WTC11 (cell line): ENCODE results near the gene UMODL1. TPM values are rescaled to one million over a fixed set of nuclear protein-coding genes. Genes with fewer than 3 reads are reported as not detected.

Experiments used
- ATAC-seq: fragments of 200-7000 bp; cut with Tn5 transposase; 2 replicates; pipeline ENCODE4 v1.10.0; 2021; ENCODE audit warnings: mild to moderate bottlenecking, moderate library complexity
- CTCF ChIA-PET: fragments of 300-600 bp; sonication (Branson Sonifier 250); formaldehyde crosslinking; loops from one replicate; lab custom pipeline; 2021; ENCODE audit warnings: antibody characterized with exemption; lab: Charles Lee
- POLR2A ChIA-PET: fragments of 350-600 bp; sonication (Branson Sonifier 250); formaldehyde crosslinking; loops from one replicate; lab custom pipeline; 2021; ENCODE audit warnings: antibody characterized with exemption; lab: Charles Lee
- DNase-seq: peaks from one replicate; pipeline ENCODE4 v3.0.0; 2021; ENCODE audit warnings: low spot score
- H3K27ac Mint-ChIP-seq: 2 replicates; pipeline ENCODE4 v1.8.0; 2021; ENCODE audit warnings: mixed read lengths
- H3K27me3 Mint-ChIP-seq: 2 replicates; pipeline ENCODE4 v1.8.0; 2021; ENCODE audit warnings: low read depth, mild to moderate bottlenecking, moderate library complexity, mixed read lengths
- H3K36me3 Mint-ChIP-seq: 2 replicates; pipeline ENCODE4 v1.8.0; 2021; ENCODE audit warnings: mixed read lengths
- H3K4me1 Mint-ChIP-seq: 2 replicates; pipeline ENCODE4 v1.8.0; 2022; ENCODE audit warnings: mixed read lengths
- H3K4me3 Mint-ChIP-seq: 2 replicates; pipeline ENCODE4 v1.8.0; 2021; ENCODE audit warnings: mild to moderate bottlenecking, moderate library complexity, mixed read lengths
- H3K9me3 Mint-ChIP-seq: 2 replicates; pipeline ENCODE4 v1.8.0; 2021; ENCODE audit warnings: mixed read lengths
- CBFB ChIP-seq: sonication (generic); formaldehyde crosslinking; IDR thresholded peaks from 2 replicates; pipeline ENCODE4 v1.8.1; 2022; ENCODE audit warnings: mild to moderate bottlenecking, low read depth, missing genetic modification reagents
- CREB1 ChIP-seq: sonication (generic); formaldehyde crosslinking; IDR thresholded peaks from 2 replicates; pipeline ENCODE4 v1.8.0; 2023; ENCODE audit warnings: mild to moderate bottlenecking, missing genetic modification reagents
- ESRRA ChIP-seq: sonication (generic); formaldehyde crosslinking; IDR thresholded peaks from 2 replicates; pipeline ENCODE4 v1.8.1; 2022; ENCODE audit warnings: mild to moderate bottlenecking, missing genetic modification reagents, borderline replicate concordance
- ETV6 ChIP-seq: sonication (generic); formaldehyde crosslinking; IDR thresholded peaks from 2 replicates; pipeline ENCODE4 v1.8.1; 2022; ENCODE audit warnings: mild to moderate bottlenecking, missing genetic modification reagents
- GABPB1 ChIP-seq: sonication (generic); formaldehyde crosslinking; IDR thresholded peaks from 2 replicates; pipeline ENCODE4 v1.8.1; 2023; ENCODE audit warnings: mild to moderate bottlenecking, missing genetic modification reagents
- GRHL2 ChIP-seq: fragments of 250-450 bp; sonication (Bioruptor Pico); IDR thresholded peaks from 2 replicates; pipeline ENCODE4 v1.8.0; 2022; ENCODE audit warnings: mild to moderate bottlenecking, moderate library complexity; ENCODE audit not compliant: insufficient replicate concordance, severe bottlenecking
- GTF2I ChIP-seq: fragments of 250-450 bp; sonication (Bioruptor Pico); conservative IDR thresholded peaks from 2 replicates; pipeline ENCODE4 v1.4.0; 2021; ENCODE audit warnings: mild to moderate bottlenecking
- IRF2 ChIP-seq: sonication (generic); formaldehyde crosslinking; IDR thresholded peaks from 2 replicates; pipeline ENCODE4 v1.8.0; 2022; ENCODE audit warnings: low read depth, missing genetic modification reagents, borderline replicate concordance
- MXD4 ChIP-seq: fragments of 250-450 bp; sonication (Bioruptor Pico); IDR thresholded peaks from 2 replicates; pipeline ENCODE4 v1.8.0; 2021; ENCODE audit warnings: mild to moderate bottlenecking, moderate library complexity, borderline replicate concordance
- NFE2L1 ChIP-seq: sonication (generic); formaldehyde crosslinking; IDR thresholded peaks from 2 replicates; pipeline ENCODE4 v1.8.1; 2023; ENCODE audit warnings: missing genetic modification reagents
- PRRX2 ChIP-seq: fragments of 250-450 bp; sonication (Bioruptor Pico); IDR thresholded peaks from 2 replicates; pipeline ENCODE4 v1.8.0; 2021; ENCODE audit warnings: mild to moderate bottlenecking
- RELA ChIP-seq: sonication (generic); formaldehyde crosslinking; IDR thresholded peaks from 2 replicates; pipeline ENCODE4 v1.8.1; 2022; ENCODE audit warnings: missing genetic modification reagents, mild to moderate bottlenecking, borderline replicate concordance
- SMAD4 ChIP-seq: sonication (generic); formaldehyde crosslinking; IDR thresholded peaks from 2 replicates; pipeline ENCODE4 v1.8.0; 2022; ENCODE audit warnings: mild to moderate bottlenecking, missing genetic modification reagents
- TEAD4 ChIP-seq: sonication (generic); formaldehyde crosslinking; IDR thresholded peaks from 2 replicates; pipeline ENCODE4 v1.8.0; 2022; ENCODE audit warnings: mild to moderate bottlenecking, missing genetic modification reagents
- TP53 ChIP-seq: sonication (generic); formaldehyde crosslinking; IDR thresholded peaks from 2 replicates; pipeline ENCODE4 v1.8.1; 2023; ENCODE audit warnings: mild to moderate bottlenecking, missing genetic modification reagents
- ZNF232 ChIP-seq: sonication (generic); formaldehyde crosslinking; IDR thresholded peaks from 2 replicates; pipeline ENCODE4 v1.8.0; 2022; ENCODE audit warnings: mild to moderate bottlenecking, missing genetic modification reagents
- ZNF317 ChIP-seq: sonication (generic); formaldehyde crosslinking; IDR thresholded peaks from 2 replicates; pipeline ENCODE4 v1.8.1; 2023; ENCODE audit warnings: low read depth, mild to moderate bottlenecking, moderate library complexity, missing genetic modification reagents, borderline replicate concordance
- total RNA-seq: library from RNA; stranded (reverse); gene quantifications from 3 replicates; pipeline ENCODE4 v1.2.3, GENCODE V29; 2021
- TF ChIP-seq, protein P1 (sequence below): sonication (generic); formaldehyde crosslinking; IDR thresholded peaks from 2 replicates; pipeline ENCODE4 v1.8.1; 2023; ENCODE audit warnings: mild to moderate bottlenecking, missing genetic modification reagents
- TF ChIP-seq, protein P2 (sequence below): sonication (generic); formaldehyde crosslinking; IDR thresholded peaks from 2 replicates; pipeline ENCODE4 v1.8.1; 2023; ENCODE audit warnings: mild to moderate bottlenecking, missing genetic modification reagents, moderate library complexity
- TF ChIP-seq, protein P3 (sequence below): sonication (generic); formaldehyde crosslinking; IDR thresholded peaks from 2 replicates; pipeline ENCODE4 v1.8.0; 2022; ENCODE audit warnings: mild to moderate bottlenecking, missing genetic modification reagents
- TF ChIP-seq, protein P4 (sequence below): sonication (generic); formaldehyde crosslinking; IDR thresholded peaks from 2 replicates; pipeline ENCODE4 v1.8.1; 2022; ENCODE audit warnings: low read depth, missing genetic modification reagents, borderline replicate concordance
- TF ChIP-seq, protein P5 (sequence below): sonication (generic); formaldehyde crosslinking; IDR thresholded peaks from 2 replicates; pipeline ENCODE4 v1.8.1; 2022; ENCODE audit warnings: low read depth, mild to moderate bottlenecking, moderate library complexity, missing genetic modification reagents, borderline replicate concordance
- TF ChIP-seq, protein P6 (sequence below): fragments of 250-450 bp; sonication (Bioruptor Pico); IDR thresholded peaks from 2 replicates; pipeline ENCODE4 v1.9.0; 2021; ENCODE audit warnings: moderate library complexity, mild to moderate bottlenecking, inconsistent platforms, borderline replicate concordance
- TF ChIP-seq, protein P7 (sequence below): sonication (generic); formaldehyde crosslinking; IDR thresholded peaks from 2 replicates; pipeline ENCODE4 v1.8.1; 2022; ENCODE audit warnings: mild to moderate bottlenecking, moderate library complexity, missing genetic modification reagents
- TF ChIP-seq, protein P8 (sequence below): sonication (generic); formaldehyde crosslinking; IDR thresholded peaks from 2 replicates; pipeline ENCODE4 v1.8.1; 2023; ENCODE audit warnings: mild to moderate bottlenecking, missing genetic modification reagents

UMODL1 gene
- total RNA-seq, 1 experiment from 2014 or later = not detected

DNA sequence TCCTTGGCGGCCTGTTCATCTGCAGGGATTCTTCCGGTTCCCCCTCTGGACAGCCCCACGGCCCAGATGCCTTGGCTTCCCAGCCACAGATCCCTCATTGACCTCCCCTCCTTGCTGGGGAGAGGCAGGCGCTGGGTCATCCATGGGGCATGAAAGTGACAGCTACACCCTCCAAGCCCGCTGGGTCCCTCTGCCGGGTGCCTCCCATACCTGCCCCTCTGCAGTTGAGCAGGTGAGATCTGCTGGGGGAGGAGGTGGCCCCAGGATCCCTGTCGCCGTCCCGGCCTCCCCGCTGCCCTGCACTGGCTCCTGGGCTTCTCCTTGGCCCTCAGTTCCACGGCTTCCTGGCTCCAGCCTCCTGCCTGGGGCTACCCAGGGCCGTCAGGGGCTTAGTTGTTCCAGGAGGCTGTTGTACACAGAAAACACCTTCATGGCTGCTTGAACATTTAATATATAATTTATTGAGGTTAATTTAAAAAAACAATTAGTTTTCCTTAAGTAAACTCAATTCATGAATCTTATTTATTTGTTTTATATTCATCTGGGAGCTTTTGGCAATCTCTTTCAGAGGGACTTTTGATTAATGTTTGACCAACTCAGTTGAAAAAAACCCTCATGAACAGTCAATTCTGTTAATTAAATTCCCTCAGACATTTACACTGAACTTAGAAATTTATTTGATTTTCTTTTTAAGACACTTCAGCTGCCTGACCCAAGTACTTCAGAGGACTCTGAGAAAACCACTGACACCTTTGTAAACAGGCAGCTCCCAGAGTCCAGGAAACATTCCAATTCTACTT lies 80.2 kb downstream of the UMODL1 start:
- ChIA-PET POLR2A (no interaction called here), CTCF (interaction anchor here (1.3 to 1.6 kb wide), 2 partner anchors 107 to 108 kb away, joined by 6 to 7 read pairs; no protein-coding TSS in a partner anchor)
- H3K9me3 Mint-ChIP-seq = no peaks in the 10 kb centered on the region
- TF ChIP-seq, protein P1, sequence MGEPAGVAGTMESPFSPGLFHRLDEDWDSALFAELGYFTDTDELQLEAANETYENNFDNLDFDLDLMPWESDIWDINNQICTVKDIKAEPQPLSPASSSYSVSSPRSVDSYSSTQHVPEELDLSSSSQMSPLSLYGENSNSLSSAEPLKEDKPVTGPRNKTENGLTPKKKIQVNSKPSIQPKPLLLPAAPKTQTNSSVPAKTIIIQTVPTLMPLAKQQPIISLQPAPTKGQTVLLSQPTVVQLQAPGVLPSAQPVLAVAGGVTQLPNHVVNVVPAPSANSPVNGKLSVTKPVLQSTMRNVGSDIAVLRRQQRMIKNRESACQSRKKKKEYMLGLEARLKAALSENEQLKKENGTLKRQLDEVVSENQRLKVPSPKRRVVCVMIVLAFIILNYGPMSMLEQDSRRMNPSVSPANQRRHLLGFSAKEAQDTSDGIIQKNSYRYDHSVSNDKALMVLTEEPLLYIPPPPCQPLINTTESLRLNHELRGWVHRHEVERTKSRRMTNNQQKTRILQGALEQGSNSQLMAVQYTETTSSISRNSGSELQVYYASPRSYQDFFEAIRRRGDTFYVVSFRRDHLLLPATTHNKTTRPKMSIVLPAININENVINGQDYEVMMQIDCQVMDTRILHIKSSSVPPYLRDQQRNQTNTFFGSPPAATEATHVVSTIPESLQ (CRISPR knock-in tag) = no peak
- no peak for TF ChIP-seq NFE2L1 (CRISPR knock-in tag)
- TF ChIP-seq, protein P2, sequence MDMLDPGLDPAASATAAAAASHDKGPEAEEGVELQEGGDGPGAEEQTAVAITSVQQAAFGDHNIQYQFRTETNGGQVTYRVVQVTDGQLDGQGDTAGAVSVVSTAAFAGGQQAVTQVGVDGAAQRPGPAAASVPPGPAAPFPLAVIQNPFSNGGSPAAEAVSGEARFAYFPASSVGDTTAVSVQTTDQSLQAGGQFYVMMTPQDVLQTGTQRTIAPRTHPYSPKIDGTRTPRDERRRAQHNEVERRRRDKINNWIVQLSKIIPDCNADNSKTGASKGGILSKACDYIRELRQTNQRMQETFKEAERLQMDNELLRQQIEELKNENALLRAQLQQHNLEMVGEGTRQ (CRISPR knock-in tag) = no peak
- TF ChIP-seq ESRRA = no peak
- TF ChIP-seq, protein P3, sequence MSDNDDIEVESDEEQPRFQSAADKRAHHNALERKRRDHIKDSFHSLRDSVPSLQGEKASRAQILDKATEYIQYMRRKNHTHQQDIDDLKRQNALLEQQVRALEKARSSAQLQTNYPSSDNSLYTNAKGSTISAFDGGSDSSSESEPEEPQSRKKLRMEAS (CRISPR knock-in tag) = no peak
- TF ChIP-seq GRHL2 (CRISPR knock-in tag) = no peak
- TF ChIP-seq RELA (CRISPR knock-in tag) = no peak
- TF ChIP-seq TP53 (CRISPR knock-in tag) = no peak
- no peak for TF ChIP-seq ZNF317
- no peak for TF ChIP-seq PRRX2 (CRISPR knock-in tag)
- TF ChIP-seq, protein P4, sequence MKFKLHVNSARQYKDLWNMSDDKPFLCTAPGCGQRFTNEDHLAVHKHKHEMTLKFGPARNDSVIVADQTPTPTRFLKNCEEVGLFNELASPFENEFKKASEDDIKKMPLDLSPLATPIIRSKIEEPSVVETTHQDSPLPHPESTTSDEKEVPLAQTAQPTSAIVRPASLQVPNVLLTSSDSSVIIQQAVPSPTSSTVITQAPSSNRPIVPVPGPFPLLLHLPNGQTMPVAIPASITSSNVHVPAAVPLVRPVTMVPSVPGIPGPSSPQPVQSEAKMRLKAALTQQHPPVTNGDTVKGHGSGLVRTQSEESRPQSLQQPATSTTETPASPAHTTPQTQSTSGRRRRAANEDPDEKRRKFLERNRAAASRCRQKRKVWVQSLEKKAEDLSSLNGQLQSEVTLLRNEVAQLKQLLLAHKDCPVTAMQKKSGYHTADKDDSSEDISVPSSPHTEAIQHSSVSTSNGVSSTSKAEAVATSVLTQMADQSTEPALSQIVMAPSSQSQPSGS (CRISPR knock-in tag) = no peak
- no peak for TF ChIP-seq IRF2 (CRISPR knock-in tag)
- TF ChIP-seq, protein P5, sequence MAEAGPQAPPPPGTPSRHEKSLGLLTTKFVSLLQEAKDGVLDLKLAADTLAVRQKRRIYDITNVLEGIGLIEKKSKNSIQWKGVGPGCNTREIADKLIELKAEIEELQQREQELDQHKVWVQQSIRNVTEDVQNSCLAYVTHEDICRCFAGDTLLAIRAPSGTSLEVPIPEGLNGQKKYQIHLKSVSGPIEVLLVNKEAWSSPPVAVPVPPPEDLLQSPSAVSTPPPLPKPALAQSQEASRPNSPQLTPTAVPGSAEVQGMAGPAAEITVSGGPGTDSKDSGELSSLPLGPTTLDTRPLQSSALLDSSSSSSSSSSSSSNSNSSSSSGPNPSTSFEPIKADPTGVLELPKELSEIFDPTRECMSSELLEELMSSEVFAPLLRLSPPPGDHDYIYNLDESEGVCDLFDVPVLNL (CRISPR knock-in tag) = no peak
- no peak for TF ChIP-seq GTF2I (CRISPR knock-in tag)
- no peak for TF ChIP-seq CBFB
- ATAC-seq (no peak), DNase-seq (no peak)
- no peaks in the 10 kb centered on the region for H3K36me3 Mint-ChIP-seq
- no peaks in the 10 kb centered on the region for H3K4me1 Mint-ChIP-seq
- no peaks in the 10 kb centered on the region for H3K27me3 Mint-ChIP-seq
- no peak overlapping the region for H3K4me3 Mint-ChIP-seq
- no peak overlapping the region for H3K27ac Mint-ChIP-seq

DNA sequence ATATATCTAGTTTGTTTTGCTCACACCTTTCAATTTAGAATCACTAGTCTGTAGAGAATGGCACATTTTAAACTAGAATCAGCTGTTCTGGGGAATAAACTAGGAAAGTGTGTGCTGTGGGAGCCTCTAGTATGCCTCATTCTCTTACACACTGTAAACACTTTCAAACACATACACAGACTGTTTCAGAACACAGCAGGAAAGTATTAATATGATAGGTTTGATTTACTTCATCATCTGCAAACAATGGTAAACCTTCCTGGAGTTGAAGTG lies 80.8 kb downstream of the UMODL1 start:
- Mint-ChIP-seq H3K9me3 (no peaks in the 10 kb centered on the region), H3K27me3 (no peaks in the 10 kb centered on the region), H3K4me1 (no peaks in the 10 kb centered on the region), H3K4me3 (no peak overlapping the region), H3K27ac (no peak overlapping the region), H3K36me3 (no peaks in the 10 kb centered on the region)
- ChIA-PET CTCF (interaction anchor here (1.3 to 1.6 kb wide), 2 partner anchors 107 to 158 kb away, joined by 5 to 6 read pairs; no protein-coding TSS in a partner anchor), POLR2A (no interaction called here)
- ATAC-seq (no peak), DNase-seq (no peak)
- TF ChIP-seq SMAD4 (CRISPR knock-in tag) = no peak
- TF ChIP-seq, protein P6, sequence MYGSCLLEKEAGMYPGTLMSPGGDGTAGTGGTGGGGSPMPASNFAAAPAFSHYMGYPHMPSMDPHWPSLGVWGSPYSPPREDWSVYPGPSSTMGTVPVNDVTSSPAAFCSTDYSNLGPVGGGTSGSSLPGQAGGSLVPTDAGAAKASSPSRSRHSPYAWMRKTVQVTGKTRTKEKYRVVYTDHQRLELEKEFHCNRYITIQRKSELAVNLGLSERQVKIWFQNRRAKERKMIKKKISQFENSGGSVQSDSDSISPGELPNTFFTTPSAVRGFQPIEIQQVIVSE = no peak
- no peak for TF ChIP-seq MXD4 (CRISPR knock-in tag)
- TF ChIP-seq GABPB1 (CRISPR knock-in tag) = no peak
- no peak for TF ChIP-seq CREB1
- TF ChIP-seq TP53 (CRISPR knock-in tag) = no peak
- TF ChIP-seq TEAD4 = no peak
- TF ChIP-seq ZNF232 (CRISPR knock-in tag) = no peak
- TF ChIP-seq, protein P7, sequence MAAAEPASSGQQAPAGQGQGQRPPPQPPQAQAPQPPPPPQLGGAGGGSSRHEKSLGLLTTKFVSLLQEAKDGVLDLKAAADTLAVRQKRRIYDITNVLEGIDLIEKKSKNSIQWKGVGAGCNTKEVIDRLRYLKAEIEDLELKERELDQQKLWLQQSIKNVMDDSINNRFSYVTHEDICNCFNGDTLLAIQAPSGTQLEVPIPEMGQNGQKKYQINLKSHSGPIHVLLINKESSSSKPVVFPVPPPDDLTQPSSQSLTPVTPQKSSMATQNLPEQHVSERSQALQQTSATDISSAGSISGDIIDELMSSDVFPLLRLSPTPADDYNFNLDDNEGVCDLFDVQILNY (CRISPR knock-in tag) = no peak
- TF ChIP-seq, protein P4 (CRISPR knock-in tag) = no peak
- TF ChIP-seq, protein P8, sequence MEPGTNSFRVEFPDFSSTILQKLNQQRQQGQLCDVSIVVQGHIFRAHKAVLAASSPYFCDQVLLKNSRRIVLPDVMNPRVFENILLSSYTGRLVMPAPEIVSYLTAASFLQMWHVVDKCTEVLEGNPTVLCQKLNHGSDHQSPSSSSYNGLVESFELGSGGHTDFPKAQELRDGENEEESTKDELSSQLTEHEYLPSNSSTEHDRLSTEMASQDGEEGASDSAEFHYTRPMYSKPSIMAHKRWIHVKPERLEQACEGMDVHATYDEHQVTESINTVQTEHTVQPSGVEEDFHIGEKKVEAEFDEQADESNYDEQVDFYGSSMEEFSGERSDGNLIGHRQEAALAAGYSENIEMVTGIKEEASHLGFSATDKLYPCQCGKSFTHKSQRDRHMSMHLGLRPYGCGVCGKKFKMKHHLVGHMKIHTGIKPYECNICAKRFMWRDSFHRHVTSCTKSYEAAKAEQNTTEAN (CRISPR knock-in tag) = no peak
- TF ChIP-seq ETV6 = no peak
